Neural crest cell (in vitro differentiated cells): Measurements from ENCODE around the gene PSMC3IP. TPM values are rescaled to one million over a fixed set of nuclear protein-coding genes. Genes with fewer than 3 reads are reported as not detected.

Source experiments
- DNase-seq: peaks from one replicate; pipeline ENCODE4 v3.0.0; 2021; ENCODE audit warnings: low read depth, mixed read lengths, low spot score
- H3K27ac Mint-ChIP-seq: one replicate; pipeline ENCODE4 v1.8.0; 2021; ENCODE audit warnings: mild to moderate bottlenecking, mixed read lengths; ENCODE audit not compliant: unreplicated experiment
- H3K27me3 Mint-ChIP-seq: 2 replicates; pipeline ENCODE4 v1.8.0; 2021; ENCODE audit warnings: low read depth, mild to moderate bottlenecking, mixed read lengths
- H3K36me3 Mint-ChIP-seq: 2 replicates; pipeline ENCODE4 v1.8.0; 2021; ENCODE audit warnings: low read depth, mild to moderate bottlenecking, mixed read lengths
- H3K4me1 Mint-ChIP-seq: 2 replicates; pipeline ENCODE4 v1.8.0; 2021; ENCODE audit warnings: mixed read lengths
- H3K4me3 Mint-ChIP-seq: one replicate; pipeline ENCODE4 v1.8.0; 2021; ENCODE audit warnings: mild to moderate bottlenecking, mixed read lengths
- H3K9me3 Mint-ChIP-seq: 2 replicates; pipeline ENCODE4 v1.8.0; 2021; ENCODE audit warnings: mixed read lengths
- CTCF ChIP-seq: fragments of 200-600 bp; sonication (generic); conservative IDR thresholded peaks from 2 replicates; pipeline ENCODE4 v1.5.0; 2021; ENCODE audit warnings: antibody characterized with exemption, mild to moderate bottlenecking
- total RNA-seq: library from RNA; stranded (reverse); gene quantifications from 2 replicates; pipeline ENCODE4 v1.2.1, GENCODE V29; 2021

The PSMC3IP gene
- total RNA-seq, 1 donor from 2014 or later: 44.6 TPM

- no peak for TF ChIP-seq CTCF
- peaks cover 36% of the 10 kb centered on the region for H3K4me1 Mint-ChIP-seq
- peaks cover 6% of the 10 kb centered on the region for H3K36me3 Mint-ChIP-seq
- peak overlapping the region; percentile 99 for H3K4me3 Mint-ChIP-seq
- no peaks in the 10 kb centered on the region for H3K9me3 Mint-ChIP-seq
- no peaks in the 10 kb centered on the region for H3K27me3 Mint-ChIP-seq
- peak overlapping the region; percentile 97 for H3K27ac Mint-ChIP-seq
- DNase-seq: peak; percentile 14
Observed at GRCh38 chr17:42608305-42609181, 31.0 kb upstream of the PSMC3IP start.

GRCh38 chr17:42607769-42608168 lies 30.2 kb upstream of the PSMC3IP start:
- TF ChIP-seq CTCF: no peak
- Mint-ChIP-seq H3K4me3 (peak overlapping the region; percentile 99), H3K36me3 (peaks cover 3% of the 10 kb centered on the region), H3K4me1 (peaks cover 40% of the 10 kb centered on the region), H3K9me3 (no peaks in the 10 kb centered on the region), H3K27ac (no peak overlapping the region), H3K27me3 (no peaks in the 10 kb centered on the region)
- no peak for DNase-seq

GRCh38 chr17:42603318-42603717 lies 25.8 kb upstream of the PSMC3IP start:
- H3K27ac Mint-ChIP-seq: no peak overlapping the region
- H3K27me3 Mint-ChIP-seq: no peaks in the 10 kb centered on the region
- H3K9me3 Mint-ChIP-seq: no peaks in the 10 kb centered on the region
- no peak for TF ChIP-seq CTCF
- peak overlapping the region; percentile 8 for H3K4me3 Mint-ChIP-seq
- DNase-seq: no peak
- peaks cover 21% of the 10 kb centered on the region for H3K4me1 Mint-ChIP-seq
- no peaks in the 10 kb centered on the region for H3K36me3 Mint-ChIP-seq

GRCh38 chr17:42598905-42599304 lies 21.4 kb upstream of the PSMC3IP start:
- H3K4me3 Mint-ChIP-seq: no peak overlapping the region
- peak overlapping the region; percentile 19 for H3K27ac Mint-ChIP-seq
- peaks cover 4% of the 10 kb centered on the region for H3K4me1 Mint-ChIP-seq
- no peak for DNase-seq
- no peaks in the 10 kb centered on the region for H3K27me3 Mint-ChIP-seq
- peaks cover 3% of the 10 kb centered on the region for H3K36me3 Mint-ChIP-seq
- H3K9me3 Mint-ChIP-seq: no peaks in the 10 kb centered on the region
- TF ChIP-seq CTCF: no peak

GRCh38 chr17:42596386-42596785 lies 18.9 kb upstream of the PSMC3IP start:
- no peak for TF ChIP-seq CTCF
- Mint-ChIP-seq H3K9me3 (no peaks in the 10 kb centered on the region), H3K4me1 (no peaks in the 10 kb centered on the region), H3K36me3 (peaks cover 3% of the 10 kb centered on the region), H3K27ac (no peak overlapping the region), H3K27me3 (no peaks in the 10 kb centered on the region), H3K4me3 (no peak overlapping the region)
- DNase-seq: no peak
